Right cardiac atrium (tissue), 5 donors: ENCODE results near the gene BAMBI. TPM values are rescaled to one million over a fixed set of nuclear protein-coding genes. Genes with fewer than 3 reads are reported as not detected.

Experiments
- ATAC-seq, 2 donors: fragments of 200-7000 bp; cut with Tn5 transposase; one replicate each; pipeline versions ENCODE4 v1.8.0 to v1.9.1; 2020; ENCODE audit warnings: moderate library complexity in 2 of 2, mild to moderate bottlenecking in 1 of 2
- DNase-seq, 3 donors: peaks; one replicate each; pipeline ENCODE4 v3.0.0-alpha.2; 2020
- H3K27ac ChIP-seq: one replicate; pipeline ENCODE4 v1.5.1; 2013; ENCODE audit warnings: mild to moderate bottlenecking, low read length, control low read depth, moderate library complexity
- H3K27me3 ChIP-seq: one replicate; pipeline ENCODE4 v1.6.1; 2013; ENCODE audit not compliant: control insufficient read depth, insufficient read depth
- H3K4me1 ChIP-seq: one replicate; pipeline ENCODE4 v1.6.1; 2013; ENCODE audit warnings: low read length; ENCODE audit not compliant: control insufficient read depth, insufficient read depth
- H3K4me3 ChIP-seq: one replicate; pipeline ENCODE4 v1.5.1; 2013; ENCODE audit warnings: low read length, control low read depth
- H3K9me3 ChIP-seq: one replicate; pipeline ENCODE4 v1.6.1; 2013; ENCODE audit warnings: low read length; ENCODE audit not compliant: control insufficient read depth
- WGBS: extraction: QIAGEN DNeasy Blood & Tissue Kit; methylation state at CpG from one replicate; pipeline ENCODE4 v1.1.7; 2013; 5-methylcytosine and 5-hydroxymethylcytosine counted together
- intact Hi-C, 4 donors: fragments of 100-400 bp; cut with DNase I; formaldehyde crosslinking; loops; one replicate each; pipeline versions ENCODE4 v1.11.0 to v1.14.0; 2022 to 2023
- polyA plus RNA-seq: library from polyadenylated mRNA; stranded (reverse); fragments of 200-250 nt; gene quantifications from one replicate; pipeline ENCODE4 v1.2.3, GENCODE V29; 2013
- total RNA-seq, 4 donors: library from RNA; stranded (reverse); fragmentation: NEBNext Ultra II Directional; extraction: Animal tissue kit (Norgen Biotek cat#: 25700); gene quantifications; one replicate each; pipeline ENCODE4 v1.2.1, GENCODE V29; 2021
- donor health status: healthy with polysubstance abuse.
- donor health status: DM: no; HTN: yes; CAD: no.
- donor health status: DM: no; HTN: no; CAD: no.
- donor health status: DM: no; HTN: yes; CAD: no; lungs with severe emphysema.
- donor health status: DM: yes; HTN: yes; CAD: no.

BAMBI gene
- total and polyA plus RNA-seq, 5 donors = 24.2 to 45.3 (median 35.1) TPM

DNA sequence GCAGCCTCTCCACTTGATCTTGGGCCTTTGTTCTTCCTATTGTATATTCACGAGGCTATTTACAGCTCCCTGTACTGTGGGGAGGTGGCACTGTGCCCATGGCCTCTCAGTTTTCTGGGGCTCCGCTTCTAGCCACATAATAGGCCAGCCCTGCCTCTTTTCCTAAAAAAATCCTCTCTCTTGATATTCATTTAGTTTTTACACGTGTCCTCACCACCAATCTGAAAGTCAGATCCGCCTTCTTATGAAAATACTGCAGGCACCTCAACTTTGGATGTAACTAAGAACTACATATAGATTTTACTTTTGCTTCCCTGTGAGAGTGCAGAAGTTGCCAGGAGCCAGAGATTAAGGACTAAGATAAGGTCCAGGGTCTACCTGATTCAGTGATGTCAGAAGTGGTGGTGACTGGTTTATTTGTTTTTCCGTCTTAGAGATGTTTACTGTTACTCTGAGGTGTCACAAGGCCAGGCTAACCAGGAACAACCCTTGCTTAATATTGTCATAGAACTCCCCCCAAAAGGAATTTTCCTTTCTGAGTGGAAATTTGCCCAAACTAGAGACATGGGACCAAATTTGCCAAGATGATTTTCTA lies 7.8 kb downstream of the BAMBI start:
- Histone ChIP-seq H3K4me1 (peaks cover 5% of the 10 kb centered on the region), H3K4me3 (no peak overlapping the region), H3K27me3 (no peaks in the 10 kb centered on the region), H3K27ac (no peak overlapping the region), H3K9me3 (no peaks in the 10 kb centered on the region)
- DNase-seq (no peak), ATAC-seq (no peak)
- intact Hi-C loops = loop anchor here in 3 of 4 donors (10.0 kb wide), 3 partner anchors 110 to 210 kb away; no protein-coding TSS in a partner anchor
- 72% methylated on average over 5 of the region's 5 CpGs for WGBS

DNA sequence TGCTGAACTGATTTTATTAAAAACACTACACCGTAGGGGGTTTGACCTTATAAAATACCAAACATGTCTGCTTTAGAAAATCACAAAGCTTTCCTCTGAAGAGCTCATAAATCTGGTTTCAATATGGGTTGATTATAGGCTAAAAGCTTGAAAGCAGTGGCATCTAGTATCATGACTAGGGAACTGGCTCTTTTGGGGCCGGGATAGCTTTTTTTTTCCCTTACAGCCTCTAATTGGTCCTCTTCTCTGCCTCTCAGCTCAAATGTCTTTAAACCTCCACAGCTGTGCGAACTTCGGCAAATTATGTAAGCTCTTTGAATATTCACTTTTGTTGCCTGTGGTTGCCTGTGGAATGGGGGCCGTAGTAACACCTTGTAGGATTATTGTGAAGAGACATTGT lies 8.4 kb downstream of the BAMBI start:
- ATAC-seq (no peak), DNase-seq (no peak)
- H3K4me3 ChIP-seq = no peak overlapping the region
- intact Hi-C loops = loop anchor here in 3 of 4 donors (10.0 kb wide), 3 partner anchors 109 to 209 kb away; no protein-coding TSS in a partner anchor
- H3K9me3 ChIP-seq = no peaks in the 10 kb centered on the region
- no peak overlapping the region for H3K27ac ChIP-seq
- peaks cover 5% of the 10 kb centered on the region for H3K4me1 ChIP-seq
- WGBS = 80% methylated on average over 5 of the region's 5 CpGs
- no peaks in the 10 kb centered on the region for H3K27me3 ChIP-seq

DNA sequence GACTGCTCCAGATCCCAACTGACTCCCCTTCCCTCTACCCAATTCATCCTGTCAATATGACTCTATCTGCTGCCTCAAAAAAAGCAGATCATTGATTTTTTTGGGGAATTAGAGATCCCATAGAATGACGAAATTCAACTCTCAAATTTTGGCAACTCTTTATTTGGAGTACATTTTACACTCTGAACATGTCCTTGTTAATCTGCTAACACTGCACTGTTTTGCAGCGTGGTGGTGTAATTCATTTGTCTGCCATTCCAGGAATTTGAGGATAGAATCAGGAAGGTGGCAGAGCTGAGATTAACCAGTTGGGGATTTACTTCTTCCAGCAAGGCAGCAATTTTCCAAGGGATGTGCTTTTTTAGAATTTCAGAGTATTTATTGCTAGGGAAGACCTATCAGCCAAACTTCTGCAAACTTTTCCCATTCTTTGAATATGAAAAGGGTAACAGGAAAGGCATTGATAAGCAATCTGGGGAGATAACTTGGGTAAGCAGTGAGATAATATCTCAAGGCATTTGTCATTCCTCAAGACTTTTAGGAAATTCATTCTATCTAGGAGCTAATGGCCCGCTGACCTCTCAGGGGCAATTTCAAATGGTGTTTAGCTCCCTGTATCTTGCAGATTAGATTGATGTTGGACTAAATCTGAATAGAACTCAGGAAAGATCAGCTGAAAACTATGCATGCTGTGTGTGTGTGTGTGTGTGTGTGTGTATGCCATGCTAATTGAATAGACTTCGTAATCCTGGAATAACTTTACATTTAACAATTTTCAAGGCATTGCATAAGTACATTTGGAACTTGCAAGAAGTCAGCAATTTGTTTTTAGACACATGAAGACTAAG lies 9.7 kb downstream of the BAMBI start:
- intact Hi-C loops = loop anchor here in 3 of 4 donors (10.0 kb wide), 3 partner anchors 108 to 208 kb away; no protein-coding TSS in a partner anchor

DNA sequence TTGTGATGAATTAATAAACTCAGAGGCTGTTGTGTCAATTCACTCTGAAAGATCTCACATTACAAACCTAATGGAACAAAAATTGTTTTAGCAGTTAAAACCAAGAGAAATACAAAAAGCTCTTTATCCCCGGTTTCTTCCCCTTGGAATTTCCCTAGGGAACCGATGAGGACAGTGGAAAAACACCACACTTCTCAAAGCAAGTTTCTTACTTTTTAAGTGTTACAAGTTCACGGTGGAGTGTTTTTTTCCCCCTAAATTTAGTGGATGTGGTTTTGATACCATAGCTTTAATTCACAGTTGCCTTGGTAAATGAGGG lies 10.3 kb downstream of the BAMBI start:
- H3K4me1 ChIP-seq = peaks cover 3% of the 10 kb centered on the region
- ATAC-seq = peak in 1 of 2 donors; percentile 10
- WGBS = 44% methylated on average over 3 of the region's 3 CpGs
- intact Hi-C loops = loop anchor here in 3 of 4 donors (10.0 kb wide), 3 partner anchors 107 to 207 kb away; no protein-coding TSS in a partner anchor
- H3K27me3 ChIP-seq = no peaks in the 10 kb centered on the region
- H3K27ac ChIP-seq = no peak overlapping the region
- H3K9me3 ChIP-seq = no peaks in the 10 kb centered on the region
- H3K4me3 ChIP-seq = no peak overlapping the region
- DNase-seq = no peak

More for the DNA sequence above, 9.7 kb downstream of the BAMBI start:
- no peaks in the 10 kb centered on the region for H3K27me3 ChIP-seq
- DNase-seq = no peak
- H3K4me1 ChIP-seq = peaks cover 4% of the 10 kb centered on the region
- WGBS = 47% methylated on average over 4 of the region's 4 CpGs
- ATAC-seq = no peak
- no peak overlapping the region for H3K27ac ChIP-seq
- no peak overlapping the region for H3K4me3 ChIP-seq
- H3K9me3 ChIP-seq = no peaks in the 10 kb centered on the region

DNA sequence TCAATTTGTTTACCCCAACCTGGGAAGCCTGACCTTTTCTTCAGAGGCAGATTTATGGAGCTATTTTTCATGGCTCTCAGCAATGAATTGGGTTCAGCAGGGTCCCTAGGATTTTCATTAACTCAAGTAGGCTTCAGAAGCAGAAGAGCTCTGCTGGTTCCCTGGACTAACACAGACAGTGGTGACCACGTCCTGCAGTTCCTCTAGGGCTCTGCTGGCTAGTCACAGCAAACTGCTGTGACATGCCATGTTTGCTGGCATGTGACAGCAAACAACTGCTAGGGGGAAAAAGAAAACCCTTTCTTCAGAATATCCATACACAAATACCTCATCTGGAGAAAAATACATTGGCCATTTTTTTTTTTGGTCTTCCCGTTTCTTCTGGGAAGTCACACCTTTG lies 13.2 kb downstream of the BAMBI start:
- ATAC-seq = no peak
- intact Hi-C loops = no loop called here
- WGBS = 64% methylated on average over 2 of the region's 2 CpGs

DNA sequence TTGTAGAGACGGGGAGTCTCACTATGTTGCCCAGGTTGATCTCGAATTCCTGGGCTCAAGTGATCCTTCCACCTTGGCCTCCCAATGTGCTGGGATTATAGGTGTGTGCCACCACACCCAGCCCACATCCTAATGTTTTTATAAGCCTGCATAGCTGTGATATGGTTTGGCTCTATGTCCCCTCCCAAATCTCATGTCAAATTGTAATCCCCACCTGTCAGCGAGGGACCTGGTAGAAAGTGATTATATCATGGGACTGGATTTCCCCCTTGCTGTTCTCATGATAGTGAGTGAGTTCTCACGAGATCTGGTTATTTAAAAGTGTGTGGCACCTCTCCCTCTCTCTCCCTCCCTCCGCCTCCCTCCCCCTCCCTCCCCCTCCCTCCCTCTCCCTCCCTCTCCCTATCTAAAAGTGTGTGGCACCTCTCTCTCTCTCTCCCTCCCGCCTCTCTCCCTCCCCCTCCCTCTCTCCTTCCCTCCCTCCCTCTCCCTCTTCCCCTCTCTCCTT lies 13.9 kb downstream of the BAMBI start:
- no peak overlapping the region for H3K4me3 ChIP-seq
- no peaks in the 10 kb centered on the region for H3K27me3 ChIP-seq
- ATAC-seq (no peak), DNase-seq (no peak)
- intact Hi-C loops = no loop called here
- no peaks in the 10 kb centered on the region for H3K9me3 ChIP-seq
- H3K27ac ChIP-seq = no peak overlapping the region
- 82% methylated on average over 4 of the region's 6 CpGs for WGBS
- H3K4me1 ChIP-seq = peaks cover 3% of the 10 kb centered on the region

More for the DNA sequence above, 13.2 kb downstream of the BAMBI start:
- Histone ChIP-seq H3K27me3 (no peaks in the 10 kb centered on the region), H3K4me3 (no peak overlapping the region), H3K9me3 (no peaks in the 10 kb centered on the region), H3K27ac (no peak overlapping the region), H3K4me1 (peaks cover 3% of the 10 kb centered on the region)
- DNase-seq = no peak

DNA sequence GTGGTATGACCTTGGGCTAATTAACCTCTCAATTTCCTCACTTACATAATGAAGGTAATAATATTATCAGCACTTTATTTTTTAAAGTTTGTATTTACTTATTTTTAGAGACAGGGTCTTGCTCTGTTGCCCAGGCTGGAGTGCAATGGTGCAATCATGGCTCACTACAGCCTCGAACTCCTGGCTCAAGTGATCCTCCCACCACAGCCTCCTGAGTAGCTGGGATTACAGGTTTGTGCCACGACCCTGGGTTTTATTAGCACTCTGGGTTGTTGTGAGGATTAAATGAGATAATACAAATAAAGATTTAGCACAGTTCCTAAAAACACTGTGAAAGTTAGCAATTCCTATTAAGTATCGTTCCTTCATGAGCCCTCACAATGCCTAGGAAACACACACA lies 14.7 kb downstream of the BAMBI start:
- 94% methylated on average over 3 of the region's 3 CpGs for WGBS
- ATAC-seq (no peak), DNase-seq (no peak)
- Histone ChIP-seq H3K4me1 (peaks cover 3% of the 10 kb centered on the region), H3K4me3 (no peak overlapping the region), H3K27ac (no peak overlapping the region), H3K27me3 (no peaks in the 10 kb centered on the region), H3K9me3 (no peaks in the 10 kb centered on the region)
- intact Hi-C loops = no loop called here

DNA sequence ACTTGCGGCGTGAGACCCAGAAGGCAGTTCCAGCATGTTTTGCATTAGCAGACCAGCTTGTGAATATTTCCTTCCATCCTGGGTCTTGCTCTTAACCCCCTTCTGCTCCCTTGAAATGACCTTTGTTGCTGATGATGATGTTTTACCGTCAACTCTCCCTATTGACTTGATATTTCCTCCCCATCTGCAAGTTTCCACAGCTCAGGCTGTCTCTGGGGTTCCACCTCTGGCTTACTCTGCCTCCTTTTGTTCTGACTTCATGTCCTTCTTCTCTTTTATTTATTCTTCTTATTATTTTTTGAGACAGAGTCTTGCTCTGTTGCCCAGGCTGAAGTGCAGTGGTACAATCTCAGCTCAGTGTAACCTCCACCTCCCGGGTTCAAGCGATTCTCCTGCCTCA lies 17.2 kb downstream of the BAMBI start:
- intact Hi-C loops = no loop called here
- ATAC-seq (no peak), DNase-seq (no peak)
- no peaks in the 10 kb centered on the region for H3K27me3 ChIP-seq
- H3K4me1 ChIP-seq = no peaks in the 10 kb centered on the region
- no peaks in the 10 kb centered on the region for H3K9me3 ChIP-seq
- WGBS = 94% methylated on average over 5 of the region's 5 CpGs
- no peak overlapping the region for H3K4me3 ChIP-seq
- no peak overlapping the region for H3K27ac ChIP-seq

DNA sequence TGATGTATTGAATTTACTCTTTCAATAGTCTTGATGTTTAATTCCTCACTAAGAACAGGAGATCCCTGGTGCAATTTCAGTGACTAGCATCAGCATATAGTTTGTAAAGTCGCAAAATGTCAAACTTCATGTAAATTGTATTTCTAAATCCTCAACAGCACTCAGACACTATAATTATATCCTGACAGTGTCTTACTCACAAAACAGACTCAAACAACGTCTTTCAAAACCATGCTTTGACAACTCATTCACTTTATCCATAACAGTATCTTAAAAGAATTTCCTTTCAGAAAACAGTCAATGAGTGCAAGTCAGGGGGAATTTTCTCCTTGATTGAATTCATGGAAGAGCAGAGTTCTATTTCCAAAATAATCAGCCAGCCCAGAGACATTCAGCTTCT lies 20.8 kb downstream of the BAMBI start:
- intact Hi-C loops = no loop called here
- 72% methylated on average over 2 of the region's 2 CpGs for WGBS
- ATAC-seq = no peak
- H3K27me3 ChIP-seq = no peaks in the 10 kb centered on the region
- no peaks in the 10 kb centered on the region for H3K9me3 ChIP-seq
- H3K4me1 ChIP-seq = no peaks in the 10 kb centered on the region
- no peak for DNase-seq
- H3K27ac ChIP-seq = no peak overlapping the region
- no peak overlapping the region for H3K4me3 ChIP-seq

DNA sequence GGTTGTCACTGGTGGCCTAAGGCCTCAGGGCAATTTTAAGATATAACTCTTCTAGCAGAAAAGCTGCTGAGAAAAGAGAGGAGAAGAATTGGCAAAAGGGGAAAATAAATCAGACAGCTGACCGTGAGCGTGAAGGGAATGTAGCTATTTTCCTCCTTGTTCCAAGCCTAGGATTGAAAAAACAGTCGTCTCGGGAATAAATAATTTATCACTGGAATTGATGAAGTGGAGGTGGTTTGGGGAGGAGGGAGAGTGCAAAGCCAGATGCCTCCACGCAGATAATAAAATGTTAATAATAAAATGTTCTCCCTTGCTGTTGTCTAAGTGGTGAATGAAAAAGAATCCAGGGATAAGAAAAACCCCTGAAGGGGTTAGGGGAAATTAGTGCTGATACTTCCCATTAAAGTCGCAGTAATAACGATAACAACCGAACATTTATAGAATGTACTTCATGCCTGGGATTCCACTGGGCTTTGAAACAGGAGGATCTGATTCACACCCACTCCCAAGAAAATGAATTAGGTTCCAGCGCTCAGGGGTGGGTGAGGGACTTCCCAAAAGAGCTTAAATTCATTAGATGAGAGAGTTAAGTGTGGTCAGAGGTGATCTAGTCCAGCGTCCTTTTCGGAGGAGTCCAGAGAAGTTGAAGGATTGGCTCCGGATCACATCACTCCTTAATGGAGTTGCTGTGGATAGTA lies 27.3 kb downstream of the BAMBI start:
- intact Hi-C loops = no loop called here
- Histone ChIP-seq H3K9me3 (no peaks in the 10 kb centered on the region), H3K27me3 (no peaks in the 10 kb centered on the region), H3K4me3 (no peak overlapping the region), H3K4me1 (no peaks in the 10 kb centered on the region), H3K27ac (no peak overlapping the region)
- ATAC-seq (no peak), DNase-seq (no peak)
- 35% methylated on average over 12 of the region's 12 CpGs for WGBS

DNA sequence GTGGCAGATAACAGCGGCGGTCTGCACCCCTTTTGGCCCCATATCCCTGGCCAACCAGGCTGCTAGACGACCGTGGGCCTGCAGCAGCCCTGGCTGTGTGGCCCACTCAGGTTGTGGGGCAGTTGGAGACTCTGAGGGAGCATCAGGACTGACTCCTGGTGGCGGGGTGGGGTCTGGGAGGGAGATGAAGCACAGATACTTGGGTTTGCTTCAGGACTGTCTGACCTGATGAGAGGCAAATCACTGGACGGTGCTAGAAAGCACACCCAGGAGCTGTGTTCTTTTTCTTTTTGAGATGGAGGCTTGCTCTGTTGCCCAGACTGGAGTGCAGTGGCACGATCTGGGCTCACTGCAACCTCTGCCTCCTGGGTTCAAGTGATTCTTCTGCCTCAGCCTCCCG lies 28.2 kb downstream of the BAMBI start:
- no peaks in the 10 kb centered on the region for H3K27me3 ChIP-seq
- peak in 1 of 3 donors; percentile 12 for DNase-seq
- 77% methylated on average over 8 of the region's 8 CpGs for WGBS
- intact Hi-C loops = no loop called here
- H3K27ac ChIP-seq = no peak overlapping the region
- H3K4me3 ChIP-seq = no peak overlapping the region
- H3K4me1 ChIP-seq = no peaks in the 10 kb centered on the region
- H3K9me3 ChIP-seq = no peaks in the 10 kb centered on the region
- no peak for ATAC-seq
